HG02885 (cell line): ENCODE results near the gene CARD8.

ENCODE experiments used
- ATAC-seq: cut with Tn5 transposase; IDR thresholded peaks from one replicate; pipeline ENCODE4 v1.9.1; 2021; ENCODE audit warnings: mild to moderate bottlenecking; ENCODE audit not compliant: unreplicated experiment, poor library complexity

The CARD8 gene

DNA sequence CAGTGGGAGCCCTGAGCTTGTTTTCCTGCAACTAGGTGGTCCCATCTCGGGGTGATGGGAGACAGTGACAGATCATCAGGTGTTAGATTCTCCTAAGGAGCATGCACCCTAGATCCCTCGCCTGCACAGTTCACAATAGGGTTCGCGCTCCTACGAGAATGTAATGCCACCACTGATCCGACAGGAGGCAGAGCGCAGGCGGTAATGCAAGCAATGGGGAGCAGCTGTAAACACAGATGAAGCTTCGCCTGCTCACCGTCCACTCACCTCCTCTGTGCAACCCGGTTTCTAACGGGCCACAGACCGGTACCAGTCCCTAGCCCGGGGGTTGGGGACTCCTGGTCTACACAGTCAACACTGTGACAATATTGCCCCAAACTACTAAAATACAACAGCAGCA is 38.8 kb downstream of the CARD8 start:
- ATAC-seq = no peak

DNA sequence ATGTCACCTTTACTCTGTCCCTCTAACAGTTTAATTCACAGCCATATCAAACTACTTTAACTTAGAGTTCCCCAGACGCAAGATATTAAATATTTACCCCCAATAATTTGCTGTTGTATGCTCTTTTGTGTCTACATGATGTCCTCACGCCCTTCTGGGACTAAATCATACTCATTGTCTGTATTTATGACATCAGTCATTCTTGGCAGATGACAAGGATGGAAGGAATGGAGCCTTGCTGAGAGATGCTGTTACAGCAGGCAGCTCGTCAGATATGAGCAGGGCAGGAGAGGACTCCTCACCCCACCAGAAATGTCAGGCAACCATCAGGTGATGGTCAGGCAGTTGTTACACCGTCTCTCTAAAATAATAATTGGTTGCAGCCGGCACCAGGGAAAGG is 41.8 kb downstream of the CARD8 start:
- ATAC-seq = no peak

- ATAC-seq = no peak
These were observed 45.7 kb downstream of the CARD8 start for GRCh38 chr19:48210005-48210404.

DNA sequence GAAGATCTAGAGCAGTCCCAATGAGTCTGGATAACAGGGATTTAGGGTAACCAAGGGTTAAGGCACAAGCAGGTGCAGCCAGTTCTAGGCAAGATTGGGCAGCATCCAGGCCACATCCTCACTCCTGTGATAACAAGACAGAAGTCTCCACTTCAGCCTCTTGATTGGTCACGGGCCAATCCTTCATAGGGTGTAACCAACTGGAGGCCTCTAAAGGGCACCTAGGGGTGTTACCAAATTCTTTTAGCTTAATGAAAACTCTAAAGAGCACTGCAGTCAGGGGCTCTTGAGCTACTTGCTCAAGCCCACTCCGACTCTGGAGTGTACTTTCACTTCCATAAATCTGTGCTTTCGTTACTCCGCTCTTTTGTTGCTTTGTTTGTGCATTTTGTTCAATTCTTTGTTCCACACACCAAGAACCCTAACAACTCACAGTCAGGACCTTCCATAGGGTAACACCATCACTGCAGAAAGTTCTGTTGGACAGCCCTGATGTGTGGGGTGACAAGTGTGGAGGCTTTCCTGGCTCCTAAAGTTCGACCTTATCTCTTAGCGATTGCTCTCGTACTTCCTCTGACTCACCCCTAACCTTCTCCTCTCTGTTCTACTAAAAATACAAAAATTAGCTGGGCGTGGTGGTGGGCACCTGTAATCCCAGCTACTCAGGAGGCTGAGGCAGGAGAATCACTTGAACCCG is 49.2 kb downstream of the CARD8 start:
- no peak for ATAC-seq

DNA sequence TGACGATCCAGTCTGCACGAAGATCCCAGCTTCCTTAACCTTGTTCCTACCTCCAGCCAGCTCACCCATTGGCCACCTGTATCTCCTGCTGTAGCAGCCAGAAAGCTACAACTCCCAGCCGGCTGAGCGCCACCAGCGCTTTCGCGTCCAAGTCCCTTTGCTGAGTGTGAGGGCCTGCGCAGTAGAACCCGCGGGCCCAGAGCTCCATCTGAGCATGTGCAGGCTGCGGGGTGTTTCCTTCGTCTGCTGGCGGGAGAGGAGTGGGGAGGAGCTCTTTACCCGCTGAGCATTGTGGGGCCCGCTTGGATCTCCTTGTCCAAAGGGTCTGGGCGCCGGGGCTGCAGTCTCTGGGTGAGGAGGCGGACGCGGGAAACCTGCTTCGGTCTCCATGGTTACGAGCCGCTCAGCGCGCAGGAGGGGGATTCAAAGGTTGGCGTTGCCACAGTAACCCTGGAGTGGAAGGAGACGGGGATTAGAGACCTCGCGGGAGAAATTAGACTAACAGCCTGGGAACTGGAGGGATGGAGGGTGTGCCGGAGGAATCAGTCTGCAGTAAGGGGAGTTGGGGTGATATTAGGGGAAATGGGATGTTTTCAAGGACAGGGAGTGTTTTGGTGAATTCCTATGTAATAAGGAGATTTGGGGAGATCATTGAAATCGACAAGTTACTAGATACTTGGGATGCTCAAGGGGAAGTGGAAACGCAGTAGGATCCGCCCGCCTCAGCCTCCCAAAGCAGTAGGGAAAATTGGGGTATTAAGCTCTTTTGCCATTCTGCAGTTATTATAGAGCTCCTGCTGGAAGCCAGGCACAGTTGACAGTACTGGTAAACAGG is 51.7 kb downstream of the CARD8 start:
- peak; percentile 90 for ATAC-seq

GRCh38 chr19:48203222-48203793 is 52.4 kb downstream of the CARD8 start:
- no peak for ATAC-seq

- no peak for ATAC-seq
These were observed 58.6 kb downstream of the CARD8 start for GRCh38 chr19:48196933-48197665.

- no peak for ATAC-seq
These were observed 59.4 kb downstream of the CARD8 start for GRCh38 chr19:48196321-48196763.

- ATAC-seq = no peak
These were observed 60.6 kb downstream of the CARD8 start for GRCh38 chr19:48194844-48195830.

DNA sequence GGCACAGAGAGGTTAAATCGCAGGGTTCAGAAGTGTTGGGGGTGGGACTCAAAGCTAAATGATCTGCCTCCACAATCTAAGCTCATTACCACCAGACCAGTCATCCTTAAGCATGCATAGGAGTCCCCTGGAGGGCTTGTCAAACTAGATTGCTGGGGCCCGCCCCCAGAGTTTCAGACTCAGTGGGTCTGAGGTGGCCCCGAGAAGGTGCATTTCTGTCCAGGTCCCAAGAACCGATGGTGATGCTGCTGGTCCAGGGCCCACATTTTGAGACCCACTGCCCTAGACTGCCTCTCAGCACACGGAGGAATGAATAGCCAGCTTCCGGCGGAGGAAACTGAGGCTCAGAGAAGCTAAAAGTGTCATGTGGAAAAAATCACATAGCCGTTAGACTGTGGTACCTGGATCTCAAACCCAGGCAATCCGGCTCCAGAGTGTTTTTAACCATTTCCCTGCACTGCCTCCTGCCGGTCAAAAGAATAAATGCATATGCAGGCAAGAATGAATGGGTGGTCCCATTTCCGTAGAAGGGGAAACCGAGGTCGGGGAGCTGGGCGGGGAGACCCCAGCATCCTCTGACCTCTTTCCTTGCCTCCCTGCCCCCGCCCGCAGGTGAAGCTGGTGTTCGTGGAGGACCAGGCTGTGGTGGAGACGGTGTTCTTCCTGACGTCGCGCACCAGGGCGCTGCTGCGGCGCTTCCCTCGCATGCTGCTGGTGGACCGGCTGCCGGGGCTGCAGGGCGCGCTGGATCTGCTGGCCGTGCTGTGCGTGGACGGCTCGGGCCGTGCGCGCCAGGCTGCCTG is 61.5 kb downstream of the CARD8 start:
- ATAC-seq = no peak

- ATAC-seq = no peak
These were observed 63.0 kb downstream of the CARD8 start for GRCh38 chr19:48192750-48193149.

GRCh38 chr19:48190885-48191284 is 64.8 kb downstream of the CARD8 start:
- ATAC-seq = no peak

DNA sequence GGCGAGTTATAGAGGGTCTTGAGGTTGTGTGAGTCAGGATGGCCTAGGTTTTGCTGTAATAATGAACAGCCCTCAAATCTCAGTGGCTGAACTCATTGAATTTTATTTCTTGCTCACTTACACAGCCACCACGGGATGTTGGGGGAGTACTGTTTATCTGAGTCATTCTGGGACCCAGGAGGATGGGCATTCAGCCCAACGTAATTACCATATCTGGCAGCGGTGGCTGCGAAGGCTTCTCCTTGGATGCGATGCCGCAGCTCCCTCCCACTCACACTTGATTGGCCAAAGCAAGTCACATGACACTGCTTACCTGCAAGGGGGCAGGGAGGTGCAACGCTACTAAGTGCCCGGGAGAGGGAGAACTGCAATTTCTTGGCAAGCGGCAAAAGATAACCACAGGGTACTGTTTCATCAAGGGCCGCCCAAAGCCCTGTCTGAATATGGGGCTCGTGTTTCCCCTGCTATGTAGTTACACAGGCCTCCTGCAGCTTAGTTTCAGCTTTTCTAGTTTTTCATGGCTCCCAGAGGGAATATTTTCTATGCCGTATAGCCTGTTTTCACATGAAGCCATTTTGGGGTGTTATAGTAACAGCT is 65.3 kb downstream of the CARD8 start:
- no peak for ATAC-seq

- no peak for ATAC-seq
These were observed 69.1 kb downstream of the CARD8 start for GRCh38 chr19:48186541-48186991.

DNA sequence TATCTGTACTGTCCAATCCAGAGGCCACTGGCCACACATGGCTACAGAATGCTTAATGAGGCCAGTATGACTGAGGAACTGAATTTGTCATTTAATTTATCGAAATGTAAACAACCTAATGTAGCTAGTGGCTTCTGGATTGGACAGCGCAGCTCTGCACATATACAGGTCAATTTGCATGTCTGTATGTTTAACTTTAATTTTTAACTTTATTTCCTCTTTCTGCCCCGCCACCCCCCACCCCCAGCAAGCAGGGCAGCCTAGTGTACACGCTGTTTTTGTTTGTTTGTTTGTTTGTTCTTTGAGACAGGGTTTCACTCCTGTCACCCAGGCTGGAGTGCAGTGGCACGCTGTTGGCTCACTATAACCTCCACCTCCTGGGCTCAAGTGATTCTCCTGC is 69.7 kb downstream of the CARD8 start:
- ATAC-seq = no peak

GRCh38 chr19:48183356-48183755 is 72.4 kb downstream of the CARD8 start:
- ATAC-seq = no peak

- ATAC-seq = no peak
These were observed 73.3 kb downstream of the CARD8 start for GRCh38 chr19:48182434-48182833.

GRCh38 chr19:48181505-48181904 is 74.2 kb downstream of the CARD8 start:
- no peak for ATAC-seq
